ELR (cell line): Measurements from ENCODE around the gene PCCA.
"Not testable (repeated sequence)": the region's sequence is repeated elsewhere in the genome, so short reads cannot be mapped to it uniquely, and the experiment has no call there.

Experiments used
- DNase-seq: peaks from one replicate; pipeline ENCODE4 v3.0.0-alpha.2; 2015; ENCODE audit warnings: low read depth

PCCA gene

GRCh38 chr13:100362371-100362770 lies 273.5 kb downstream of the PCCA start:
- DNase-seq: no peak

DNA sequence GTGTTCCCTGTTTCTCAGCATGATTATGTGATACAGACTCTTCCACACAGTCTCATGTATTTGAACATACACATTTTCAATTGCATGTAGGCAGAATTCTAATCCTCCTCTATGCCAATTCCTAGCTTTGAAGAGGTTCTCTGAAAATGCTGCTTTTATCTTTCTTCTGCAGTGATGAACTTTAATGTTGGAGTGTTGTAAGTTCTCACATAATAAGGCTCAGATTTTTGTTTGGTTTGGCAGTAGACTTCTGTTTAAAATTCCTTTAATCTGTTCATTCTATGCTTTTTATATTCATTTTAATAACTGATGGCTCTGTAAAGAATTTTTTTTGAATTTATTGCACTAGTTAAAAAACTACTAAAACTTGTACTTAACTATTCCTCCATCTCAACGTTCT lies 273.9 kb downstream of the PCCA start:
- DNase-seq: no peak

- DNase-seq: peak; percentile 51
Measured at GRCh38 chr13:100363285-100363711, 274.4 kb downstream of the PCCA start.

- DNase-seq: peak; percentile 65
Measured at GRCh38 chr13:100363874-100364273, 275.0 kb downstream of the PCCA start.

- peak; percentile 21 for DNase-seq
Measured at GRCh38 chr13:100364591-100364990, 275.7 kb downstream of the PCCA start.

DNA sequence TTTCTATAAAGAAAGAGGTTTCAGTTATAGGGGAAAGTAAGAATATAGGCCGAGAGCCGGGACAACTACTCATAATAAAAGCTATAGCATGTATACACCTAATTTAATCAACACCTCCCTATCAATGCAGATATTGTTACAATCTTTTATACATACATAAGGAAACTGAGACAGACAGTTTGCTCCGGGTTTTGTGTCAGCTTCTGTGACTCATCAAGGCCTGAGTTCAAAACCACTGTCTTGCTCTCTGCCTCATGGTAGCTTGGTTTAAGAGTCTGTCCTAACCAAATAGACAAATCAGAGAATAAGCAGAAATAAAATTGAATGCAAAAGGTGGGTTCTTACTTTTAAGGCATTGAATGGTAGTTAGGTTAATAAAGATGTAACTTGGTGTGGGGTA lies 276.8 kb downstream of the PCCA start:
- peak; percentile 20 for DNase-seq

DNA sequence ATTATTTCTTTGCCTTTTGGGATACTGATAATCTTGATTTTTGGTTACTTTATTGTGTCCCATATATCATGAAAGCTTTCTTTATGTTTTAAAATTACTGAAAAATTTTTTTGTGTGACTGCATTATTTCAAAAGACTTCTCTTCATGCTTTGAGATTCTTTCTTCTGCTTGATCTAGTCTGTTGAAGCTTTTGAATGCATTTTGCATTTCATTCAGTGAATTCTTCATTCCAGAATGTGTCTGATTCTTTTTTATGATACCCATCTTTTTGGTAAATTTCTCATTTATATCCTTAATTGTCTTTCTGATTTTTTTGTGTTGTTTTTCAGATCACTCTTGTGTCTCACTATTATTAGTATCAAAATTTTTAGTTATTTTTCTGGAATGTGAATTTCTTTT lies 289.6 kb downstream of the PCCA start:
- no peak for DNase-seq

DNA sequence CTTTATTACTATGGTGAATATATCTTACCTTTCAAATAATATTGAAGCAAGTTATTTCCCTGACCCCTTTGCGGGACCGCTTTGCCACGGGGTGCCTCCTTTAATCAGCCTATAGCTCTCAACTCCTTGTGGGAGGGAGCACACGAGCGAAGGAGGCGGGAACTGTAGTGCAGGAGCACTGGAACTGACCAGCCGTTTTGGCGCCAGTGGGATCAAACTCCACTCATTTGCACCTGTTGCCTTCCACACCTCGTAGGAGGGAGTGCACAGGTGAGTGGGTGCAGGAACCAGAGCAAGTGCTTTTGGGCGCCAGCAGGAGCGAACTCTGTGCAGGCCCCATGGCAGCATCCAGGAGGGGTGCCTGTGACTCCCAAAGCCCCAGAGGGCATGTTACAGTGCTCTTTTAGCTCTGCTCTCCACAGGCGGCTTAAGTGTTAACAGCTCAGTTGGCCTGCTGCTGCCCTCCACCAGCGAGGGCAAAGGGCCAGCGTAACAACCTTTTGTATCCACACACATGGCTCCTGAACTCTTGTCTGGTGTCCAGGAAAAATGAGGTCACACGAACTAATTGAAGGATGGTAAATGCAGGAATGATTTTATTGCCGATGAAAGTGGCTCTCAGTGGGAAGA lies 292.8 kb downstream of the PCCA start:
- DNase-seq: no peak

- DNase-seq: peak; percentile 60
Measured at GRCh38 chr13:100382785-100383184, 293.9 kb downstream of the PCCA start.

GRCh38 chr13:100387416-100387815 lies 298.5 kb downstream of the PCCA start:
- DNase-seq: no peak

DNA sequence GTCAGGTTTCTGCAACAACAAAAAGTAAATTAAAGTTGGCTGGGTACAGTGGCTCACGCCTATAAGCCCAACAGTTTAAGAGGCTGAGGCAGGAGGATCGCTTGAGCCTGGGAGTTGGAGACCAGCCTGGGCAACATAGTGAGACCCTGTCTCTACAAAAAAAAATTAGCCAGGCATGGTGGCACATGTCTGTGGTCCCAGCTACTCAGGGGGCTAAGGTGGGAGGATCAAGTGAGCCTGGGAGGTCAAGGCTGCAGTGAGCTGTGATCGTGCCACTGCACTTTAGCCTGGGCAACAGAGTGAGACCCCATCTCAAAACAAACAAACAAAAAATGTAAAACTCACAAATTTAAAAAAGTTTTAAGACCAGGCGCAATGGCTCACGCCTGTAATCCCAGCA lies 299.3 kb downstream of the PCCA start:
- DNase-seq: not testable (repeated sequence)

- DNase-seq: no peak
Measured at GRCh38 chr13:100388923-100389322, 300.0 kb downstream of the PCCA start.

- DNase-seq: no peak
Measured at GRCh38 chr13:100389617-100390016, 300.7 kb downstream of the PCCA start.

DNA sequence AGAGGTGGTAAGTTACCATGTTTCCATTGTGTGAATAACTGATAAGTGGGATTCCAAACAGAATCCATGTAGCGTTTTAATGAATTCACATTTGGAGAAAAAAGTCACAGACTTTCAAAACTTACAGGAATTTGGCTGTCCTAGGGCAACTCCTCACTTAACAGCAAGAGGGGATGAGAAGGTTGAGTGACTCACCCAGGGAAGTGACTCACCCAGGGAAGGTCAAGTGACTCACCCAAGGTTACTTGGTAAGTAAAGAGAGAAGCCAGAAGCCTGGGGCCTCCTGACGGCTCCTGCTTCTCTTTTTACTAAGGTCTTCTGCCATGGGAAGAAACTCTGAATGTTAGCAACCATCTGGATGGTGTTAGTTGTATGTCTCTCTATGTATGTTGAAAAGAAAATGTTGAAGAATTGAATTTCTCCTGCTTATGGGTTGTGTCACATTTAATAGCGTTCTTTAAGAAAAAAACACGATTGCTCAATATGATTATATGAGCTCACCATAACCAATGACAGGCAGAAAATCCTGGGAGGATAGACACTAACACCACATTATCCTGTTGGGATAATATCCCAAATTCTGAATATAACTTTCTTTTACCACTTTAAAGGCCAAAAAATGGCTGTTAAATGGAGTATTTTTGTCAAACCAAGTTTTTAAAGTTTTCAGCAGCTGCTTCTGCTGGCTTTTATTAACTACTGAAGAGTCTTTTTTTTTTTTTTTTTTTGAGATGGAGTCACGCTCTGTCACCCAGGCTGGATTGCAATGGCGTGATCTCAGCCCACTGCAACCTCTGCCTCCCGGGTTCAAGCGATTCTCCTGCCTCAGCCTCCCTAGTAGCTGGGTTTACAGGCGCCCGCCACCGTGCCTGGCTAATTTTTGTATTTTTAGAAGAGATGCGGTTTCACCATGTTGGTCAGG lies 304.1 kb downstream of the PCCA start:
- DNase-seq: peak; percentile 99

GRCh38 chr13:100394005-100394695 lies 305.3 kb downstream of the PCCA start:
- DNase-seq: peak; percentile 85

- no peak for DNase-seq
Measured at GRCh38 chr13:100395698-100396373, 306.9 kb downstream of the PCCA start.

- DNase-seq: no peak
Measured at GRCh38 chr13:100396776-100397175, 307.9 kb downstream of the PCCA start.

- DNase-seq: no peak
Measured at GRCh38 chr13:100397627-100398026, 308.7 kb downstream of the PCCA start.

- no peak for DNase-seq
Measured at GRCh38 chr13:100398360-100398759, 309.5 kb downstream of the PCCA start.

- no peak for DNase-seq
Measured at GRCh38 chr13:100399455-100399854, 310.6 kb downstream of the PCCA start.

DNA sequence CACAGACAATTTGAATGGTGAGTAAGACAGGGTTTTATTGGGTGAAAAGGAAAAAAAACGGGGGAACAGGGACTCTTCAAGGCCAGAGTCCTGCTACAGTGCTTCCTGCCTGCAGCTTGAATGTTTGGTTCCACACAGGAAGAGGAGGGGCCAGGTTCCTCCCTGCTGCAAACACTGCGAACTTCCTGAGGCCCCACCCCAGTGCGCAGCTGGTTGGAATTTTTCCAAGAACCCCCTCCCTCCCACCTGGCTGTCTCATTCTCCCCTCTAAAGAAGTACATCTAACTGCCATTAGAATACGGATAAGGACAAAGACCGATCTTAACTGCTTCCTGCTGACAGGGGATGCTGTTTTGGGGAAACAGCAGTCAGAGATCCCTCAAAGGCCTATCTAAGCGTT lies 314.8 kb downstream of the PCCA start:
- DNase-seq: no peak

GRCh38 chr13:100409132-100409531 lies 320.2 kb downstream of the PCCA start:
- peak; percentile 10 for DNase-seq
